ENCODE results near the gene P2RY1.
"Not testable (repeated sequence)": the region's sequence is repeated elsewhere in the genome, so short reads cannot be mapped to it uniquely, and the experiment has no call there.

Gene P2RY1

GRCh38 chr3:152843955-152844354 lies 9.0 kb downstream of the P2RY1 start:
- no peak overlapping the region for H3K27ac Mint-ChIP-seq
- no peak for DNase-seq
- H3K36me3 Mint-ChIP-seq (ENCODE audit: low read depth), result no peaks in the 10 kb centered on the region
- TF ChIP-seq CTCF (IDR thresholded peaks at IDR 0.05), result no peak
- peaks cover 15% of the 10 kb centered on the region for H3K9me3 Mint-ChIP-seq
- H3K4me1 Mint-ChIP-seq, result no peaks in the 10 kb centered on the region
- peaks cover 5% of the 10 kb centered on the region for H3K27me3 Mint-ChIP-seq (ENCODE audit: low read depth, poor library complexity)
- H3K4me3 Mint-ChIP-seq, result no peak overlapping the region

GRCh38 chr3:152846572-152847202 lies 11.8 kb downstream of the P2RY1 start:
- H3K4me3 Mint-ChIP-seq; H3K4me1 Mint-ChIP-seq; H3K27ac Mint-ChIP-seq; H3K36me3 Mint-ChIP-seq (ENCODE audit: low read depth); H3K27me3 Mint-ChIP-seq (ENCODE audit: low read depth, poor library complexity); DNase-seq: not testable (repeated sequence)
- H3K9me3 Mint-ChIP-seq, result peaks cover 15% of the 10 kb centered on the region

- not testable (repeated sequence) for H3K4me1 Mint-ChIP-seq; H3K27me3 Mint-ChIP-seq (ENCODE audit: low read depth, poor library complexity); H3K27ac Mint-ChIP-seq; H3K4me3 Mint-ChIP-seq; H3K36me3 Mint-ChIP-seq (ENCODE audit: low read depth); DNase-seq
- peaks cover 15% of the 10 kb centered on the region for H3K9me3 Mint-ChIP-seq
Measured at GRCh38 chr3:152847599-152847998, 12.7 kb downstream of the P2RY1 start.

- H3K4me1 Mint-ChIP-seq, result no peaks in the 10 kb centered on the region
- H3K27me3 Mint-ChIP-seq (ENCODE audit: low read depth, poor library complexity), result peaks cover 9% of the 10 kb centered on the region
- no peak overlapping the region for H3K4me3 Mint-ChIP-seq
- no peak for TF ChIP-seq CTCF (IDR thresholded peaks at IDR 0.05)
- no peak overlapping the region for H3K27ac Mint-ChIP-seq
- no peaks in the 10 kb centered on the region for H3K36me3 Mint-ChIP-seq (ENCODE audit: low read depth)
- peaks cover 15% of the 10 kb centered on the region for H3K9me3 Mint-ChIP-seq
- no peak for DNase-seq
Measured at GRCh38 chr3:152849996-152850578, 15.2 kb downstream of the P2RY1 start.

GRCh38 chr3:152853196-152853595 lies 18.3 kb downstream of the P2RY1 start:
- no peak for TF ChIP-seq CTCF (IDR thresholded peaks at IDR 0.05)
- no peaks in the 10 kb centered on the region for H3K36me3 Mint-ChIP-seq (ENCODE audit: low read depth)
- H3K4me3 Mint-ChIP-seq, result no peak overlapping the region
- H3K27ac Mint-ChIP-seq, result no peak overlapping the region
- H3K9me3 Mint-ChIP-seq, result no peaks in the 10 kb centered on the region
- peaks cover 4% of the 10 kb centered on the region for H3K27me3 Mint-ChIP-seq (ENCODE audit: low read depth, poor library complexity)
- H3K4me1 Mint-ChIP-seq, result no peaks in the 10 kb centered on the region
- no peak for DNase-seq

- H3K9me3 Mint-ChIP-seq, result no peaks in the 10 kb centered on the region
- no peak for DNase-seq
- H3K4me3 Mint-ChIP-seq, result no peak overlapping the region
- H3K36me3 Mint-ChIP-seq (ENCODE audit: low read depth), result no peaks in the 10 kb centered on the region
- H3K4me1 Mint-ChIP-seq, result no peaks in the 10 kb centered on the region
- no peak for TF ChIP-seq CTCF (IDR thresholded peaks at IDR 0.05)
- peaks cover 8% of the 10 kb centered on the region for H3K27me3 Mint-ChIP-seq (ENCODE audit: low read depth, poor library complexity)
- no peak overlapping the region for H3K27ac Mint-ChIP-seq
Measured at GRCh38 chr3:152857082-152857481, 22.2 kb downstream of the P2RY1 start.

- H3K36me3 Mint-ChIP-seq (ENCODE audit: low read depth), result no peaks in the 10 kb centered on the region
- no peak overlapping the region for H3K27ac Mint-ChIP-seq
- H3K27me3 Mint-ChIP-seq (ENCODE audit: low read depth, poor library complexity), result peaks cover 7% of the 10 kb centered on the region
- H3K4me3 Mint-ChIP-seq, result no peak overlapping the region
- DNase-seq, result no peak
- H3K4me1 Mint-ChIP-seq, result no peaks in the 10 kb centered on the region
- TF ChIP-seq CTCF (IDR thresholded peaks at IDR 0.05), result no peak
- no peaks in the 10 kb centered on the region for H3K9me3 Mint-ChIP-seq
Measured at GRCh38 chr3:152858170-152858800, 23.4 kb downstream of the P2RY1 start.
